SK-N-SH (cell line): ENCODE measurements around the gene WDR7.

Experiments used
- CHD2 ChIP-seq: fragments of 150-350 bp; IDR thresholded peaks from 2 replicates; pipeline ENCODE4 v1.6.1; 2018; ENCODE audit warnings: low read length; ENCODE audit not compliant: partially characterized antibody
- EP300 ChIP-seq, 2 experiments: IDR thresholded peaks; 2 replicates each; pipeline versions ENCODE4 v1.4.0 to v1.6.1; 2012; ENCODE audit warnings: borderline replicate concordance in 1 of 2, low read depth in 1 of 2, low read length in 1 of 2
- EZH2phosphoT487 ChIP-seq: fragments of 200-600 bp; sonication (generic); IDR thresholded peaks from 2 replicates; pipeline ENCODE4 v1.6.1; 2017; ENCODE audit warnings: low read depth, mixed run types, mild to moderate bottlenecking, antibody characterized with exemption, moderate library complexity, borderline replicate concordance
- MAX ChIP-seq: IDR thresholded peaks from 2 replicates; pipeline ENCODE4 v1.4.0; 2012; ENCODE audit warnings: low read depth
- MXI1 ChIP-seq: IDR thresholded peaks from 2 replicates; pipeline ENCODE4 v1.6.1; 2012; ENCODE audit warnings: mild to moderate bottlenecking, low read depth, low read length, improper control_type of control experiment
- NFIC ChIP-seq: IDR thresholded peaks from 2 replicates; pipeline ENCODE4 v1.4.0; 2012; ENCODE audit warnings: borderline replicate concordance
- PBX3 ChIP-seq: IDR thresholded peaks from 2 replicates; pipeline ENCODE4; 2012
- RAD21 ChIP-seq: IDR thresholded peaks from 2 replicates; pipeline ENCODE4 v1.6.1; 2012; ENCODE audit warnings: mild to moderate bottlenecking, low read length
- RCOR1 ChIP-seq: fragments of 150-350 bp; IDR thresholded peaks from 2 replicates; pipeline ENCODE4 v1.6.1; 2017; ENCODE audit warnings: antibody characterized with exemption, low read length
- SIN3A ChIP-seq: IDR thresholded peaks from 2 replicates; pipeline ENCODE4 v1.6.1; 2012; ENCODE audit warnings: low read depth, mild to moderate bottlenecking, low read length, moderate library complexity, borderline replicate concordance
- TAF1 ChIP-seq: IDR thresholded peaks from 2 replicates; pipeline ENCODE4 v1.6.1; 2012; ENCODE audit warnings: low read depth, mild to moderate bottlenecking, low read length, moderate library complexity, borderline replicate concordance
- ZBTB33 ChIP-seq: IDR thresholded peaks from 2 replicates; pipeline ENCODE4 v1.4.0; 2012; ENCODE audit warnings: low read depth, borderline replicate concordance
- TF ChIP-seq, protein P1 (sequence below): fragments of 200-600 bp; sonication (generic); IDR thresholded peaks from 2 replicates; pipeline ENCODE4 v1.6.1; 2017; ENCODE audit warnings: antibody characterized with exemption, mild to moderate bottlenecking, moderate library complexity

DNA sequence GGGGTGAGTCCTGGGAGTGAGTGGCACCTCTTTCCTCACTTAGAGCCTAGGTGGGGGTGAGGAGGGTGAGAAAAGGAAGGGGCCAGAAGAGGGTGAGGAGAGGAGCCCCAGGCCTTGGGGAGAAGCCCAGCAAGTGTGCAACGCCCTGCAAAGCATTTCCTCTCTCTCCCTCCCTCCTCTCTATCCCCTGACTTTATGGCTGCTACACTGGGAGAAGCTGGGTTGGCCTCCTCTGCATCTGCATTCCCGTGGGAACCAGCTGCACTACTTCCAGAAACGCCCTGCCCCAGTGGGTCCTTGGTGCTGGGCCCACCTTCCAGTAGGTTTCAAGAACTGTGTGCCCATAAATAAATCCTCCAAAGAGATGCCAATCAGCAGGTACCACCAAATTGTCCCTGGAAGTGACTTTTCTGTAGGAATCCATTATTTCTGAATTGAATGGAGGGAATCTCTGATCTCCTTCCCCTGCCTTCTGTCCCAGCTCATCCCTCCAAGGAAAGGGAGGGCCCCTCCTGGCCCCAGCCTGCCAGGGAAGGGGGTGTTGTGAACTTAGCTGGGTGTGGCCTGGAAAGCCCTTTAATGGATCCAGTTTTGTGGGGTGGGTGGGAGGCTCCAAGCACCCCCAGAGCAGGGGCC, 400.0 kb downstream of the WDR7 start:
- TF ChIP-seq, protein P1, sequence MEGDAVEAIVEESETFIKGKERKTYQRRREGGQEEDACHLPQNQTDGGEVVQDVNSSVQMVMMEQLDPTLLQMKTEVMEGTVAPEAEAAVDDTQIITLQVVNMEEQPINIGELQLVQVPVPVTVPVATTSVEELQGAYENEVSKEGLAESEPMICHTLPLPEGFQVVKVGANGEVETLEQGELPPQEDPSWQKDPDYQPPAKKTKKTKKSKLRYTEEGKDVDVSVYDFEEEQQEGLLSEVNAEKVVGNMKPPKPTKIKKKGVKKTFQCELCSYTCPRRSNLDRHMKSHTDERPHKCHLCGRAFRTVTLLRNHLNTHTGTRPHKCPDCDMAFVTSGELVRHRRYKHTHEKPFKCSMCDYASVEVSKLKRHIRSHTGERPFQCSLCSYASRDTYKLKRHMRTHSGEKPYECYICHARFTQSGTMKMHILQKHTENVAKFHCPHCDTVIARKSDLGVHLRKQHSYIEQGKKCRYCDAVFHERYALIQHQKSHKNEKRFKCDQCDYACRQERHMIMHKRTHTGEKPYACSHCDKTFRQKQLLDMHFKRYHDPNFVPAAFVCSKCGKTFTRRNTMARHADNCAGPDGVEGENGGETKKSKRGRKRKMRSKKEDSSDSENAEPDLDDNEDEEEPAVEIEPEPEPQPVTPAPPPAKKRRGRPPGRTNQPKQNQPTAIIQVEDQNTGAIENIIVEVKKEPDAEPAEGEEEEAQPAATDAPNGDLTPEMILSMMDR, result no peak
- no peak for TF ChIP-seq CHD2
- TF ChIP-seq EZH2phosphoT487, result no peak
- TF ChIP-seq RCOR1, result no peak
- no peak for TF ChIP-seq MAX
- no peak for TF ChIP-seq RAD21
- no peak for TF ChIP-seq TAF1
- TF ChIP-seq NFIC, result no peak
- TF ChIP-seq MXI1, result no peak
- TF ChIP-seq EP300 (IDR thresholded peaks at IDR 0.05; ENCODE audit: borderline replicate concordance in 1 of 2, low read depth in 1 of 2, low read length in 1 of 2), result no peak
- TF ChIP-seq SIN3A, result no peak
- no peak for TF ChIP-seq ZBTB33
- TF ChIP-seq PBX3, result no peak
